Pons (tissue), 1 donor: ENCODE data around the gene OTULINL.

Experiments used
- DNase-seq: peaks from one replicate; pipeline ENCODE4 v3.0.0-alpha.2; 2016; ENCODE audit warnings: low spot score

The OTULINL gene

GRCh38 chr5:14577079-14577725 lies 4.4 kb upstream of the OTULINL start:
- no peak for DNase-seq

GRCh38 chr5:14577971-14578370 lies 3.6 kb upstream of the OTULINL start:
- no peak for DNase-seq

GRCh38 chr5:14579246-14579645 lies 2.3 kb upstream of the OTULINL start:
- no peak for DNase-seq

GRCh38 chr5:14579731-14580397 lies 1.7 kb upstream of the OTULINL start:
- DNase-seq, result no peak

- no peak for DNase-seq
These were observed 1.1 kb upstream of the OTULINL start for GRCh38 chr5:14580398-14581034.

- DNase-seq, result no peak
These were observed 552 bp downstream of the OTULINL start for GRCh38 chr5:14581891-14582796.

- DNase-seq, result no peak
These were observed 1.2 kb downstream of the OTULINL start for GRCh38 chr5:14582797-14583137.

- DNase-seq, result no peak
These were observed 3.3 kb downstream of the OTULINL start for GRCh38 chr5:14584848-14585247.

GRCh38 chr5:14587150-14587549 lies 5.6 kb downstream of the OTULINL start:
- peak; percentile 81 for DNase-seq

- peak; percentile 45 for DNase-seq
These were observed 6.6 kb downstream of the OTULINL start for GRCh38 chr5:14588145-14588544.

- DNase-seq, result no peak
These were observed 7.4 kb downstream of the OTULINL start for GRCh38 chr5:14588758-14589543.

GRCh38 chr5:14590949-14591348 lies 9.4 kb downstream of the OTULINL start:
- DNase-seq, result no peak

GRCh38 chr5:14591548-14591947 lies 10.0 kb downstream of the OTULINL start:
- no peak for DNase-seq

- DNase-seq, result no peak
These were observed 11.9 kb downstream of the OTULINL start for GRCh38 chr5:14593326-14594021.

GRCh38 chr5:14594378-14595074 lies 12.9 kb downstream of the OTULINL start:
- no peak for DNase-seq

- DNase-seq, result peak; percentile 80
These were observed 13.6 kb downstream of the OTULINL start for GRCh38 chr5:14595189-14595588.

- DNase-seq, result no peak
These were observed 14.3 kb downstream of the OTULINL start for GRCh38 chr5:14595891-14596290.

GRCh38 chr5:14597080-14597479 lies 15.5 kb downstream of the OTULINL start:
- no peak for DNase-seq

- no peak for DNase-seq
These were observed 16.6 kb downstream of the OTULINL start for GRCh38 chr5:14598225-14598624.

GRCh38 chr5:14599476-14600127 lies 18.0 kb downstream of the OTULINL start:
- no peak for DNase-seq
